ENCODE results near the gene OR2L3.
"Not testable (repeated sequence)": the region's sequence is repeated elsewhere in the genome, so short reads cannot be mapped to it uniquely, and the experiment has no call there.

Gene OR2L3, protein sequence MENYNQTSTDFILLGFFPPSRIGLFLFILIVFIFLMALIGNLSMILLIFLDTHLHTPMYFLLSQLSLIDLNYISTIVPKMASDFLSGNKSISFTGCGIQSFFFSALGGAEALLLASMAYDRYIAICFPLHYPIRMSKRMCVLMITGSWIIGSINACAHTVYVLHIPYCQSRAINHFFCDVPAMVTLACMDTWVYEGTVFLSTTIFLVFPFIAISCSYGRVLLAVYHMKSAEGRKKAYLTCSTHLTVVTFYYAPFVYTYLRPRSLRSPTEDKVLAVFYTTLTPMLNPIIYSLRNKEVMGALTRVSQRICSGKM

GRCh38 chr1:248046536-248046935, at the start of gene OR2L3:
Gene OR2L3 (plus strand): TSS chr1:248046836. CDS start chr1:248060682, 13,846 bp downstream.
- no peak for DNase-seq (ENCODE audit: low read depth in 1 of 2, low spot score in 1 of 2)

GRCh38 chr1:247998811-247999210, 47.8 kb upstream of the OR2L3 start:
- DNase-seq (ENCODE audit: low read depth in 1 of 2, low spot score in 1 of 2): no peak

GRCh38 chr1:248000169-248000568, 46.5 kb upstream of the OR2L3 start:
- no peak for DNase-seq (ENCODE audit: low read depth in 1 of 2, low spot score in 1 of 2)

DNA sequence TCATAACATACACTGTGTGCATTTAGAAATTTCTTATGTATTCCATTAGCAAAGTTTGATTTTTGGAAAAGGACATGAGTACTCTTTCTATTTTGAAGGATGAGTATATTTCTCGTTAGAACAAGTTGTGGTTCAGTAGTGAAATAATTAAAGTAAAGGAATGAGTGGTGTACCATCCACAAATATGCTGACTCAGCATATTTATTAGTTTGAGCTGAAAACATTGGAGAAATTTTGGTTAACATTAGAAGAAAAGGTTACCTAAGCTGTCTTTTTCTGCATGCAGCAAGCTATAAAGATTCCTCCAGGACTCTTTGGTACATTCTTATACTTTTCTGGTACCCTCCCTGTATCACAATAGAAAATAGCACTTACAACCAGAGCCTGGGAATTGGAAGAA, 38.9 kb upstream of the OR2L3 start:
- no peak for DNase-seq (ENCODE audit: low read depth in 1 of 2, low spot score in 1 of 2)

GRCh38 chr1:248009681-248010080, 37.0 kb upstream of the OR2L3 start:
- no peak for DNase-seq (ENCODE audit: low read depth in 1 of 2, low spot score in 1 of 2)

DNA sequence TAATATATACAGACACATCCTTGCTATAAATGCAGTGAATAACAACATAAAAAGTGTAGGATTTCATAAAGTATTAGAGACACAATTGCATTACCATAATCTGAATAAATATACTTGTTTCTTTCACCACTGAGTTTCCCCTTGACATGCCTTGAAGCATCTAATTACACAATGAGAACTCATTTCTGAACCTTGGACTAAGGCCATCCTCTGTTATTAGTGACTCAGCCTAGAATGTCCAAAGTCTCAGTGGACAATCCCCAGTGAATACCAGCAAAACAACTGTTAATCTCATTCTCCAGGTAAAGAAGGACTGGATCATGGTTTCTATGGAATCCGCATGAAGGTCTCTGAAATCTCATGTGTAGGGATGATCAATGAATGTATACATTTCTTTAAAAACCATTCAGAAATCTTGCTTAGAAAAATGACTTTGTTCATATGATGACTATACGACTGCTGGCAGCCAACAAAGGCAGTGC, 33.4 kb upstream of the OR2L3 start, which contains the start of gene OR2L5:
Gene OR2L5 (plus strand): TSS at position 432 of the 482 bp plus-strand sequence. CDS start 8,288 bp downstream, outside the sequence.
- no peak for DNase-seq (ENCODE audit: low read depth in 1 of 2, low spot score in 1 of 2)

- DNase-seq (ENCODE audit: low read depth in 1 of 2, low spot score in 1 of 2): no peak
These were observed 30.8 kb upstream of the OR2L3 start for GRCh38 chr1:248015803-248016202.

- DNase-seq (ENCODE audit: low read depth in 1 of 2, low spot score in 1 of 2): no peak
These were observed 16.9 kb upstream of the OR2L3 start, which contains the start of gene OR2L2 for GRCh38 chr1:248029770-248030169. Gene OR2L2 (plus strand): TSS chr1:248030070. CDS start chr1:248038268, 8,198 bp downstream.

GRCh38 chr1:248045209-248045608, 1.4 kb upstream of the OR2L3 start:
- DNase-seq (ENCODE audit: low read depth in 1 of 2, low spot score in 1 of 2): no peak

GRCh38 chr1:248047008-248047407, 372 bp downstream of the OR2L3 start:
- no peak for DNase-seq (ENCODE audit: low read depth in 1 of 2, low spot score in 1 of 2)

DNA sequence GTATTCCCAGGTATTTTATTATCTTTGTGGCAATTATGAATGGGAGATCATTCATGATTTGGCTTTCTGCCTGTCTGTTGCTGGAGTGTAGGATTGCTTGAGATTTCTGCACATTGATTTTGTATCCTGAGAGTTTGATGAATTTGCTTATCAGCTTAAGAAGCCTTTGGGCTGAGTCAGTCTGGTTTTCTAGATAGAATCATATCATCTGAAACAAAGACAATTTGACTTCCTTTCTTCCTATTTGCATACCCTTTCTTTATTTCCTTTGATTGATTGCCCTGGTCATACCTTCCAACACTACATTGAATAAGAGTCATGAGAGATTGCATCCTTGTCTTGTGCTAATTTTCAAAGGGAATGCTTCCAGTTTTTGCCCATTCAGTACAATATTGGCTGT, 8.0 kb downstream of the OR2L3 start:
- no peak for DNase-seq (ENCODE audit: low read depth in 1 of 2, low spot score in 1 of 2)

DNA sequence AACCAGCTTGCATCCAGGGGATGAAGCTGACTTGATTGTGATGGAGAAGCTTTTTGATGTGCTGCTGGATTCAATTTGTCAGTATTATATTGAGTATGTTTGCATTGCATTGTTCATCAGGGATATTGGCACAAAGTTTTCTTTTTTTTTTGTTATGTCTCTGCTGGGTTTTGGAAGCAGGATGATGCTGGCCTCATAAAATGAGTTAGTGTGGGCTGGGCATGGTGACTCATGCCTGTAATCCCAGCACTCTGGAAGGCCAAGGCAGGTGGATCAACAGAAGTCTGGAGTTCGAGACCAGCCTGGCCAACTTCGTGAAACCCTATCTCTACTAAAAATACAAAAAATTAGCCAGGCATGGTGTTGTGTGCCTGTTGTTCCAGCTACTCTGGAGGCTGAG, 8.6 kb downstream of the OR2L3 start:
- DNase-seq (ENCODE audit: low read depth in 1 of 2, low spot score in 1 of 2): no peak

DNA sequence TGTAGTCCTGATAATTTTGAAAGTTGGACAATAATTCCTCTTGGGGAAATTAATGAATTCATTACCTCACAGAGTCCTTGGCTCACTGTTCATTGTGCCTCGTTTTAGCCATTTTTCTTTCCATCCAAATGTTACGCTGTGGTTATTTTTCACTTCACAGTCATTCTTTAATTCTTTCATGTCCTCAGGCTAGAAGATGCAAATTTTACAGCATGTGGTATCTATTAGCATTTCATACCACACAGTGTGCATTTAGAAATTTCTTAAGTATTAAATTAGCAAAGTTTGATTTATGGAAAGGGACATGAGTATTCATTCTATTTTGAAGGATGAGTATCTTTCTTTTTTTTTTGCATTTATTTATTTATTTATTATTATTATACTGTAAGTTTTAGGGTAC, 18.4 kb downstream of the OR2L3 start:
- DNase-seq (ENCODE audit: low read depth in 1 of 2, low spot score in 1 of 2): no peak

DNA sequence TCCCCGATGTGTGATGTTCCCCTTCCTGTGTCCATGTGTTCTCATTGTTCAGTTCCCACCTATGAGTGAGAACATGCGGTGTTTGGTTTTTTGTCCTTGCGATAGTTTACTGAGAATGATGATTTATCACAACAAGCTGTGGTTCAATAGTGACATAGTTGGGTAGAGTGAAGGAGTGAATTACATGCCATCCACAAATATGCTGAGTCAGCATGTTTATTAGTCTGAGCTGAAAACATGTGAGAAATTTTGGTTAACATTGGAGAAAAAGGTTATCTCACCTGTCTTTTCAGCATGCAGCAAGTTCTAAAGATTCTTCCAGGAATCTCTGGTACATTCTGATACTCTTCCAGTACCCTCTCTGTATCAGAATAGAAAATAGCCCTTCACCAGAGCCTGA, 19.0 kb downstream of the OR2L3 start:
- no peak for DNase-seq (ENCODE audit: low read depth in 1 of 2, low spot score in 1 of 2)

DNA sequence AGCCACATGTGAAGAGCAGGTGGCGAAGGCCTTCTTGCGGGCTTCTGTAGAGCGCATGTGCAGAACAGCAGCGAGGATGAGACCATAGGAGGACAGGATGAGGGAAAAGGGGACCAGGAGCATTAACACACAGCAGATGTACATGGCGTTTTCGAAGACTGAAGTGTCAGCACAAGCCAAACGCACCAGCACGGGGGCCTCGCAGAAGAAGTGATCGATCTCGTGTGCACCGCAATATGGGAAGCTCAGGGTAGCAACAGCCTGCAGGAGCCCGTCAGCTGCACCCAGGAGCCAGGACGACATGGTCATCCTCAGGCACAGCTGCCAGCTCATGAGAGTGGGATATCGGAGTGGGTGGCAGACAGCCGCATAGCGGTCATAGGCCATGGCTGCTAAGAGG, 37.2 kb downstream of the OR2L3 start:
- not testable (repeated sequence) for DNase-seq (ENCODE audit: low read depth in 1 of 2, low spot score in 1 of 2)

DNA sequence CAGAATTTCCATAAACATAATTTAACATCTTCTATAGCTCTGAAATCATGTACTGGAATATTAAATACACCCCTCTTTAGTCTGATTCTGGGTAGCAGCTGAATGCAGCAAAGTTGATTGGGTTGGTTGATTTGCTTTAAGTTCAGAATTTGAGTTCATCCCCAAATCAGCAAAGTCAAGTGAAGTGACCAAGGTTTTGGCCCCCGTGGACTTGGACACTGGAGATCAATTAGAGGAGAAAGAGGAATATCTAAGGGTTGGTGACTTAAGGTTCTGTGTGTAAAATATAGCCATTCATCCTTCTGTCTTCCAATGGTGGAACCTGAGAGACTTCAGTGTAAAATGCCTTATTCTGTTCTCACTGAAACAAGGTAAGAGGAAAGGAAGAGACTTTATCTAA, 48.2 kb downstream of the OR2L3 start, which contains the start of gene OR2L13:
Gene OR2L13 (plus strand): TSS at position 301 of the 400 bp plus-strand sequence. CDS start 4,192 bp downstream, outside the sequence.
- no peak for DNase-seq (ENCODE audit: low read depth in 1 of 2, low spot score in 1 of 2)

GRCh38 chr1:248098529-248098928, 51.9 kb downstream of the OR2L3 start:
- no peak for DNase-seq (ENCODE audit: low read depth in 1 of 2, low spot score in 1 of 2)

GRCh38 chr1:248102847-248103246, 56.2 kb downstream of the OR2L3 start:
- no peak for DNase-seq (ENCODE audit: low read depth in 1 of 2, low spot score in 1 of 2)

DNA sequence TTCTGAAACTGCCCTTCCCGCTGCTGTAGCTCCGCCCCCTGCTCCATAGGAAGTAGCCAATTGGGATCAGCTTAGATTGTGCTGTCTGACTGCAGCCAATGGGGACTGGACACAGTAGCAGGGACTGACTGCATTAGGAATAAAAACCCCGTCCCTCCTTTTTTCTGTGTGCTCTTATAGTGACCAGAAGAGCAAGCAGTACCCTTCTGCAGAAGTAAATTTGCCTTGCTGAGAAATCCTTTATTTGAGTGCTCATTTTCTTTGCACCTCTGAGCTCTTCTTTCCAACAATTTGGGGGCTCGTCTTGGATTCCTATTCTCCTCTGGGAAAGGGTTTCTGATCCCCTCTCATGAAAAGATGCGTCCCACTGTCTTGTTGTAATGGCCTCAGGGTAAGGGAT, 64.5 kb downstream of the OR2L3 start:
- no peak for DNase-seq (ENCODE audit: low read depth in 1 of 2, low spot score in 1 of 2)
